Measurements from ENCODE around the gene SLC26A1. TPM values are rescaled to one million over a fixed set of nuclear protein-coding genes. Genes with fewer than 3 reads are reported as not detected.

The SLC26A1 gene
- total RNA-seq, 1 donor from 2014 or later: 2.9 TPM

GRCh38 chr4:1010395-1011021 is 17.3 kb upstream of the SLC26A1 start:
- H3K36me3 ChIP-seq: no peaks in the 10 kb centered on the region
- no peaks in the 10 kb centered on the region for H3K9me3 ChIP-seq
- intact Hi-C loops (cut with DNase I): no loop called here
- peak overlapping the region; percentile 87 for H3K27ac ChIP-seq
- TF ChIP-seq POLR2A (IDR thresholded peaks at IDR 0.05) (no peak), POLR2AphosphoS5 (IDR thresholded peaks at IDR 0.05; ENCODE audit: insufficient read depth in 1 of 2, low read depth in 1 of 2) (peak in 1 of 2 donors; percentile 59)
- no peaks in the 10 kb centered on the region for H3K27me3 ChIP-seq
- peak overlapping the region; percentile 52 to 83 for H3K4me3 ChIP-seq
- peaks cover 30% of the 10 kb centered on the region for H3K4me1 ChIP-seq
- DNase-seq (ENCODE audit: extremely low spot score in 2 of 2): peak in 1 of 2 donors; percentile 94

GRCh38 chr4:1009542-1010394 is 16.6 kb upstream of the SLC26A1 start:
- Histone ChIP-seq H3K4me1 (peaks cover 30% of the 10 kb centered on the region), H3K27me3 (no peaks in the 10 kb centered on the region), H3K4me3 (peak overlapping the region; percentile 66 to 83), H3K9me3 (no peaks in the 10 kb centered on the region), H3K27ac (peak overlapping the region; percentile 87), H3K36me3 (no peaks in the 10 kb centered on the region)
- DNase-seq (ENCODE audit: extremely low spot score in 2 of 2): no peak
- intact Hi-C loops (cut with DNase I): no loop called here
- TF ChIP-seq POLR2A (IDR thresholded peaks at IDR 0.05) (peak in 1 of 2 donors; percentile 11), POLR2AphosphoS5 (IDR thresholded peaks at IDR 0.05; ENCODE audit: insufficient read depth in 1 of 2, low read depth in 1 of 2) (peak in 1 of 2 donors; percentile 30), CTCF (IDR thresholded peaks at IDR 0.05) (no peak)

GRCh38 chr4:1008840-1009541 is 15.8 kb upstream of the SLC26A1 start:
- DNase-seq (ENCODE audit: extremely low spot score in 2 of 2): no peak

GRCh38 chr4:1006856-1007255 is 13.7 kb upstream of the SLC26A1 start:
- intact Hi-C loops (cut with DNase I): no loop called here
- no peak for TF ChIP-seq POLR2AphosphoS5 (IDR thresholded peaks at IDR 0.05; ENCODE audit: insufficient read depth in 1 of 2, low read depth in 1 of 2)
- no peak for TF ChIP-seq POLR2A (IDR thresholded peaks at IDR 0.05)
- no peak for TF ChIP-seq CTCF (IDR thresholded peaks at IDR 0.05)
- peaks cover 18% of the 10 kb centered on the region for H3K27me3 ChIP-seq

More at GRCh38 chr4:1008840-1009541, 15.8 kb upstream of the SLC26A1 start:
- TF ChIP-seq POLR2AphosphoS5 (IDR thresholded peaks at IDR 0.05; ENCODE audit: insufficient read depth in 1 of 2, low read depth in 1 of 2): no peak
- no peak for TF ChIP-seq CTCF (IDR thresholded peaks at IDR 0.05)
- TF ChIP-seq POLR2A (IDR thresholded peaks at IDR 0.05): no peak
- no peaks in the 10 kb centered on the region for H3K36me3 ChIP-seq
- intact Hi-C loops (cut with DNase I): no loop called here
- peak overlapping the region; percentile 66 to 82 for H3K4me3 ChIP-seq
- H3K27me3 ChIP-seq: no peaks in the 10 kb centered on the region
- H3K27ac ChIP-seq: peak overlapping the region; percentile 70
- no peaks in the 10 kb centered on the region for H3K9me3 ChIP-seq
- H3K4me1 ChIP-seq: peaks cover 30% of the 10 kb centered on the region

More at GRCh38 chr4:1006856-1007255, 13.7 kb upstream of the SLC26A1 start:
- H3K27ac ChIP-seq: no peak overlapping the region
- no peak overlapping the region for H3K4me3 ChIP-seq
- H3K4me1 ChIP-seq: peaks cover 39% of the 10 kb centered on the region
- no peaks in the 10 kb centered on the region for H3K9me3 ChIP-seq
- DNase-seq (ENCODE audit: extremely low spot score in 2 of 2): no peak
- no peaks in the 10 kb centered on the region for H3K36me3 ChIP-seq
